ENCODE measurements around the gene GMPPA.

GMPPA gene

GRCh38 chr2:219468410-219469185 lies 30.1 kb upstream of the GMPPA start:
- no peak for DNase-seq

- DNase-seq: no peak
These were observed 29.4 kb upstream of the GMPPA start for GRCh38 chr2:219469186-219469724.

GRCh38 chr2:219470429-219470828 lies 28.3 kb upstream of the GMPPA start:
- DNase-seq: no peak

- no peak for DNase-seq
These were observed 27.0 kb upstream of the GMPPA start for GRCh38 chr2:219471476-219472371.

GRCh38 chr2:219472629-219473187 lies 26.0 kb upstream of the GMPPA start:
- no peak for DNase-seq

- DNase-seq: no peak
These were observed 25.2 kb upstream of the GMPPA start for GRCh38 chr2:219473511-219473910.

- no peak for DNase-seq
These were observed 24.2 kb upstream of the GMPPA start for GRCh38 chr2:219474285-219475060.

- DNase-seq: no peak
These were observed 23.4 kb upstream of the GMPPA start for GRCh38 chr2:219475278-219475677.

- peak; percentile 43 to 50 for DNase-seq
These were observed 22.7 kb upstream of the GMPPA start for GRCh38 chr2:219475697-219476651.

- DNase-seq: no peak
These were observed 22.0 kb upstream of the GMPPA start for GRCh38 chr2:219476652-219477151.

GRCh38 chr2:219477179-219477578 lies 21.5 kb upstream of the GMPPA start:
- DNase-seq: no peak

- no peak for DNase-seq
These were observed 20.9 kb upstream of the GMPPA start for GRCh38 chr2:219477815-219478214.

- DNase-seq: no peak
These were observed 19.8 kb upstream of the GMPPA start for GRCh38 chr2:219478916-219479315.

- DNase-seq: no peak
These were observed 18.7 kb upstream of the GMPPA start for GRCh38 chr2:219480004-219480403.

GRCh38 chr2:219482674-219483405 lies 15.9 kb upstream of the GMPPA start:
- DNase-seq: no peak

- no peak for DNase-seq
These were observed 15.0 kb upstream of the GMPPA start for GRCh38 chr2:219483451-219484342.

GRCh38 chr2:219484343-219485200 lies 14.1 kb upstream of the GMPPA start:
- DNase-seq: no peak

- DNase-seq: no peak
These were observed 13.5 kb upstream of the GMPPA start for GRCh38 chr2:219485201-219485580.

All from activated CD4-positive, alpha-beta T cell treated with anti-CD3 and anti-CD28 coated beads for 4 hours (primary cell).